B cell (primary cell): ENCODE measurements around the gene DRC7.

Experiments
- EZH2 ChIP-seq: IDR thresholded peaks from 2 replicates; pipeline ENCODE4 v1.6.1; 2012; ENCODE audit warnings: borderline replicate concordance, low read depth, mild to moderate bottlenecking, moderate library complexity, low read length; ENCODE audit not compliant: insufficient read depth, poor library complexity, severe bottlenecking
- TF ChIP-seq, protein P1 (sequence below): fragments of 200-600 bp; IDR thresholded peaks from one replicate; pipeline ENCODE4 v1.8.0; 2022; ENCODE audit warnings: antibody characterized with exemption, mild to moderate bottlenecking

GRCh38 chr16:57670196-57670595 is 24.4 kb upstream of the DRC7 start:
- TF ChIP-seq, protein P1, sequence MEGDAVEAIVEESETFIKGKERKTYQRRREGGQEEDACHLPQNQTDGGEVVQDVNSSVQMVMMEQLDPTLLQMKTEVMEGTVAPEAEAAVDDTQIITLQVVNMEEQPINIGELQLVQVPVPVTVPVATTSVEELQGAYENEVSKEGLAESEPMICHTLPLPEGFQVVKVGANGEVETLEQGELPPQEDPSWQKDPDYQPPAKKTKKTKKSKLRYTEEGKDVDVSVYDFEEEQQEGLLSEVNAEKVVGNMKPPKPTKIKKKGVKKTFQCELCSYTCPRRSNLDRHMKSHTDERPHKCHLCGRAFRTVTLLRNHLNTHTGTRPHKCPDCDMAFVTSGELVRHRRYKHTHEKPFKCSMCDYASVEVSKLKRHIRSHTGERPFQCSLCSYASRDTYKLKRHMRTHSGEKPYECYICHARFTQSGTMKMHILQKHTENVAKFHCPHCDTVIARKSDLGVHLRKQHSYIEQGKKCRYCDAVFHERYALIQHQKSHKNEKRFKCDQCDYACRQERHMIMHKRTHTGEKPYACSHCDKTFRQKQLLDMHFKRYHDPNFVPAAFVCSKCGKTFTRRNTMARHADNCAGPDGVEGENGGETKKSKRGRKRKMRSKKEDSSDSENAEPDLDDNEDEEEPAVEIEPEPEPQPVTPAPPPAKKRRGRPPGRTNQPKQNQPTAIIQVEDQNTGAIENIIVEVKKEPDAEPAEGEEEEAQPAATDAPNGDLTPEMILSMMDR = no peak
- TF ChIP-seq EZH2 = no peak
